Kidney (tissue), 14 donors: Measurements from ENCODE around the gene CAV1. TPM values are rescaled to one million over a fixed set of nuclear protein-coding genes. Genes with fewer than 3 reads are reported as not detected.

Experiments
- DNase-seq, 5 donors: peaks; one replicate each; pipeline ENCODE4 v3.0.0-alpha.2; 2013 to 2020
- FAIRE-seq: peaks from 2 replicates; lab custom pipeline; 2012; peaks lifted over from hg19 to GRCh38; lab: Jason Lieb, UNC
- H3K27ac ChIP-seq, 2 donors: one replicate each; pipeline ENCODE4 v1.7.0; 2013; ENCODE audit warnings: low read depth in 2 of 2, low read length in 2 of 2, inconsistent platforms in 1 of 2
- H3K27me3 ChIP-seq: one replicate; pipeline ENCODE4 v1.7.1; 2013; ENCODE audit warnings: low read length, inconsistent platforms; ENCODE audit not compliant: control insufficient read depth, insufficient read depth
- H3K36me3 ChIP-seq, 3 donors: one replicate each; pipeline versions ENCODE4 v1.7.0 to v1.7.1; 2013; ENCODE audit warnings: low read length in 3 of 3, control low read depth in 1 of 3, inconsistent platforms in 1 of 3; ENCODE audit not compliant: insufficient read depth in 3 of 3, control insufficient read depth in 2 of 3
- H3K4me1 ChIP-seq, 3 donors: one replicate each; pipeline versions ENCODE4 v1.7.0 to v1.7.1; 2013; ENCODE audit warnings: low read length in 3 of 3, inconsistent platforms in 1 of 3, low read depth in 1 of 3; ENCODE audit not compliant: control insufficient read depth in 2 of 3, insufficient read depth in 2 of 3
- H3K4me3 ChIP-seq, 3 donors: one replicate each; pipeline versions ENCODE4 v1.7.0 to v1.8.1; 2013; ENCODE audit warnings: low read length in 3 of 3, control low read depth in 1 of 3, inconsistent platforms in 1 of 3
- H3K9ac ChIP-seq, 3 donors: one replicate each; pipeline versions ENCODE4 v1.7.0 to v1.7.1; 2013; ENCODE audit warnings: low read length in 3 of 3, control low read depth in 1 of 3, inconsistent platforms in 1 of 3
- H3K9me3 ChIP-seq, 3 donors: one replicate each; pipeline versions ENCODE4 v1.7.0 to v1.7.1; 2013; ENCODE audit warnings: low read length in 3 of 3, control low read depth in 1 of 3, inconsistent platforms in 1 of 3; ENCODE audit not compliant: control insufficient read depth in 2 of 3, insufficient read depth in 1 of 3
- CTCF ChIP-seq: IDR thresholded peaks from 3 replicates; pipeline ENCODE4 v1.5.1; 2012; ENCODE audit warnings: mild to moderate bottlenecking, moderate library complexity, borderline replicate concordance; ENCODE audit not compliant: insufficient read depth; ENCODE audit errors: extremely low read depth
- intact Hi-C: fragments of 100-400 bp; cut with DNase I; formaldehyde crosslinking; loops from one replicate; pipeline ENCODE4 v1.11.1; 2022
- polyA plus RNA-seq: library from polyadenylated mRNA; stranded (reverse); fragments of 350-450 nt; fragmentation: Illumina TruSeq; extraction: RNeasy Lipid Tissue Mini Kit (QIAGEN cat#74804); gene quantifications from one replicate; pipeline ENCODE4 v1.2.3, GENCODE V29; 2014; ENCODE audit warnings: low read depth, low replicate concordance; ENCODE audit not compliant: insufficient read depth
- total RNA-seq: library from RNA; stranded (reverse); fragmentation: NEBNext Ultra II Directional; extraction: Animal tissue kit (Norgen Biotek cat#: 25700); gene quantifications from one replicate; pipeline ENCODE4 v1.2.1, GENCODE V29; 2021
- donor health status: control.
- donor health status: control.
- donor health status: control.
- donor health status: control.
- donor health status: control.
- donor health status: DM: yes; HTN: yes; CAD: no.
- donor health status: Normal renal cell carcinoma (clear cell type).

CAV1 gene
- total and polyA plus RNA-seq, 2 donors from 2014 or later: 15.7 to 67.2 TPM

GRCh38 chr7:116582806-116583444 is 58.1 kb downstream of the CAV1 start:
- Histone ChIP-seq H3K27ac (no peak overlapping the region), H3K4me1 (peaks cover 0 to 3% (median 0%) of the 10 kb centered on the region in 3 donors), H3K27me3 (no peaks in the 10 kb centered on the region), H3K9ac (no peak overlapping the region), H3K4me3 (no peak overlapping the region), H3K9me3 (no peaks in the 10 kb centered on the region), H3K36me3 (no peaks in the 10 kb centered on the region)
- intact Hi-C loops: no loop called here
- FAIRE-seq: no peak
- TF ChIP-seq CTCF: no peak
- no peak for DNase-seq

- no peak overlapping the region for H3K9ac ChIP-seq
- H3K27me3 ChIP-seq: no peaks in the 10 kb centered on the region
- intact Hi-C loops: no loop called here
- H3K4me3 ChIP-seq: no peak overlapping the region
- H3K36me3 ChIP-seq: no peaks in the 10 kb centered on the region
- TF ChIP-seq CTCF: no peak
- no peak for DNase-seq
- H3K4me1 ChIP-seq: peaks cover 0 to 3% (median 0%) of the 10 kb centered on the region in 3 donors
- H3K9me3 ChIP-seq: no peaks in the 10 kb centered on the region
- H3K27ac ChIP-seq: no peak overlapping the region
- no peak for FAIRE-seq
Observed at GRCh38 chr7:116583653-116584052, 58.8 kb downstream of the CAV1 start.

- intact Hi-C loops: loop anchor here (5.0 kb wide), 1 partner anchor 327 kb away; no protein-coding TSS in a partner anchor
Observed at GRCh38 chr7:116584721-116585120, 59.9 kb downstream of the CAV1 start.

More at GRCh38 chr7:116584721-116585120, 59.9 kb downstream of the CAV1 start:
- Histone ChIP-seq H3K27ac (no peak overlapping the region), H3K4me3 (no peak overlapping the region), H3K27me3 (no peaks in the 10 kb centered on the region), H3K9me3 (no peaks in the 10 kb centered on the region), H3K9ac (no peak overlapping the region), H3K36me3 (no peaks in the 10 kb centered on the region), H3K4me1 (peaks cover 0 to 3% (median 0%) of the 10 kb centered on the region in 3 donors)
- no peak for FAIRE-seq
- DNase-seq: no peak
- no peak for TF ChIP-seq CTCF
